Central memory CD8-positive, alpha-beta T cell (primary cell): ENCODE results near the gene RPS21.

Source experiments
- ATAC-seq: fragments of 150-1000 bp; cut with Tn5 transposase; replicated peaks from 2 replicates; pipeline ENCODE4 v1.10.0; 2022; ENCODE audit warnings: mild to moderate bottlenecking, moderate FRiP score, moderate number of reproducible peaks; ENCODE audit not compliant: poor library complexity, severe bottlenecking; ENCODE audit errors: extremely low read depth
- DNase-seq, 2 donors: peaks; one replicate each; pipeline ENCODE4 v3.0.0; 2021; ENCODE audit warnings: low spot score in 2 of 2
- H3K27ac Mint-ChIP-seq: one replicate; pipeline ENCODE4 v1.8.0; 2022; ENCODE audit warnings: low read depth, mild to moderate bottlenecking, moderate library complexity, mixed read lengths
- H3K27me3 Mint-ChIP-seq: one replicate; pipeline ENCODE4 v1.8.0; 2022; ENCODE audit warnings: mixed read lengths
- H3K36me3 Mint-ChIP-seq: one replicate; pipeline ENCODE4 v1.8.0; 2022; ENCODE audit warnings: mild to moderate bottlenecking, moderate library complexity, mixed read lengths; ENCODE audit not compliant: insufficient read depth
- H3K4me1 Mint-ChIP-seq: one replicate; pipeline ENCODE4 v1.8.0; 2022; ENCODE audit warnings: mixed read lengths
- H3K4me3 Mint-ChIP-seq: one replicate; pipeline ENCODE4 v1.8.0; 2022; ENCODE audit warnings: mild to moderate bottlenecking, moderate library complexity, mixed read lengths
- H3K9me3 Mint-ChIP-seq: one replicate; pipeline ENCODE4 v1.8.0; 2022; ENCODE audit warnings: mixed read lengths

RPS21 gene

GRCh38 chr20:62382306-62383198 lies 4.4 kb upstream of the RPS21 start:
- peaks cover 19% of the 10 kb centered on the region for H3K36me3 Mint-ChIP-seq
- ATAC-seq = peak; percentile 38
- H3K9me3 Mint-ChIP-seq = peaks cover 6% of the 10 kb centered on the region
- peak; percentile 57 to 58 for DNase-seq
- no peak overlapping the region for H3K27ac Mint-ChIP-seq
- H3K27me3 Mint-ChIP-seq = no peaks in the 10 kb centered on the region
- H3K4me1 Mint-ChIP-seq = peaks cover 22% of the 10 kb centered on the region
- H3K4me3 Mint-ChIP-seq = no peak overlapping the region

- peak overlapping the region; percentile 88 for H3K4me3 Mint-ChIP-seq
- no peaks in the 10 kb centered on the region for H3K9me3 Mint-ChIP-seq
- H3K27me3 Mint-ChIP-seq = no peaks in the 10 kb centered on the region
- DNase-seq = peak in 1 of 2 donors; percentile 29
- H3K36me3 Mint-ChIP-seq = peaks cover 25% of the 10 kb centered on the region
- ATAC-seq = peak; percentile 56
- peak overlapping the region; percentile 87 for H3K27ac Mint-ChIP-seq
- peaks cover 47% of the 10 kb centered on the region for H3K4me1 Mint-ChIP-seq
Observed at GRCh38 chr20:62387219-62387913, 463 bp downstream of the RPS21 start.

DNA sequence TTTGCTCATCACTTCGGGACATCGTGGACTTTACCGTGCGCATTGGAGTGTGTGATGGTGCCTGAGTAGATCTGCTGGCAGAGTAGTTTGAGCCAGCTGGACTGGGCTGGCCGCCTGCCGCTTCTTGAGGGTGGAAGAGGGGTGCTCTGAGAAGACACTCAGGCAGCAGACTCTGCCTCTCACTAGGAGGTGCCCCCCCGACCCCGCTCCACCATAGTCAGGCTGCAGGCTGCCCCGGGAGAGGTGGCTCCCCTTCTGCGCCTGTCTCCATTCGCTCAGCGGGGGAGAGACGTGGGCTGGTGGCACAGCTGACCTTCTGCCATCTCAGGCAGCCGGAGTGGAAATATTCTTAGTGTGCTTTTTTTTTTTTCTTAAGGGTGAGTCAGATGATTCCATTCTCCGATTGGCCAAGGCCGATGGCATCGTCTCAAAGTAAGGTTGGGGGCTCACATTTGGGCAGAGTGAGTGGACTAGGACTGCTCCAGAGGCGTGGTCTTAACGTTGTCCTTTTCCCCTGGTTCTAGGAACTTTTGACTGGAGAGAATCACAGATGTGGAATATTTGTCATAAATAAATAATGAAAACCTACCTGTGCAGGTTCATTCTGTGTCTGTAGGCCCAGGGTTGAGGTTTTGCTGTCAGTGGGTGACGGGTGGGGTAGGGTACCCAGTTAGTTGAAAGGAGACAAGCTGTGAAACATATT lies 1.2 kb downstream of the RPS21 start:
- no peaks in the 10 kb centered on the region for H3K27me3 Mint-ChIP-seq

DNA sequence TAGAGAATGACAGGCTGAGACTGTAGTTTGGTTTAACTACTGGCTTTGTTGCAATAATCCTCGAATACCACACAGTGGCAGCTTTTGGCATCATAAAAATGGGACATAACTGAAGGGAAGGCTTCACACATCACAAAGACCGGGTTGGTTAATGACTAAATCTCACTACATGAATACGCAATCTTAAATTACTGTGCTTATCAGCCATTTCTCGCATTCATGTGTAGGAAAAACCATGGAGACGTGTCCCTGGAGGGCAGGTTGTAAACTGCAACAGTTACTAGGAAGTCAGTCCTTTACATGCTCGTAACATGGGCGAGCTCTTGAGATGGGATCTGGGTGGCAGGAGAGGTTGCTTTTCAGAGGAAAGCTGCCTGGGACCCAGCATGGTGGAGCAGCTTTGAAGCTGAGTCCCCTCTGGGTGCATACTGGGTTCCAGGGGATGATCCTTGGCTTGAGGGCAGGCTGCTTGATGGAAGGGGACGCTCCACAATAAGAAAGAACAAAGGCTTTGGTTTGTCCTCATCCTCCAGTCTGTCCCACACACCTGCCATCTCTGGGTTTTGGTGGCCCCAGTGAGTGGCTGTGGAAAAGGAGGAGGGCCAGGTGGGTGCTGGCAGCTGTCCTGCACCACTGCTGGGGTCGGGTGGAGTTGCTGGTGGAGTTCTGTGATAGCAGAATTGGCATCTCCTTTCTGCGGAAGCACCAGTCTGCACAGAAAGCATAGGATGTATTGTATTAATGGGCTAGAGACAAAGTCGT lies 2.1 kb downstream of the RPS21 start:
- ATAC-seq = no peak
- no peak for DNase-seq
- H3K36me3 Mint-ChIP-seq = peaks cover 28% of the 10 kb centered on the region
- no peak overlapping the region for H3K27ac Mint-ChIP-seq
- peak overlapping the region; percentile 88 for H3K4me3 Mint-ChIP-seq
- peaks cover 42% of the 10 kb centered on the region for H3K4me1 Mint-ChIP-seq
- H3K9me3 Mint-ChIP-seq = no peaks in the 10 kb centered on the region
- H3K27me3 Mint-ChIP-seq = no peaks in the 10 kb centered on the region

More for the DNA sequence above, 1.2 kb downstream of the RPS21 start:
- Mint-ChIP-seq H3K9me3 (no peaks in the 10 kb centered on the region), H3K4me3 (peak overlapping the region; percentile 88), H3K36me3 (peaks cover 25% of the 10 kb centered on the region), H3K27ac (peak overlapping the region; percentile 87), H3K4me1 (peaks cover 42% of the 10 kb centered on the region)
- ATAC-seq (no peak), DNase-seq (no peak)

DNA sequence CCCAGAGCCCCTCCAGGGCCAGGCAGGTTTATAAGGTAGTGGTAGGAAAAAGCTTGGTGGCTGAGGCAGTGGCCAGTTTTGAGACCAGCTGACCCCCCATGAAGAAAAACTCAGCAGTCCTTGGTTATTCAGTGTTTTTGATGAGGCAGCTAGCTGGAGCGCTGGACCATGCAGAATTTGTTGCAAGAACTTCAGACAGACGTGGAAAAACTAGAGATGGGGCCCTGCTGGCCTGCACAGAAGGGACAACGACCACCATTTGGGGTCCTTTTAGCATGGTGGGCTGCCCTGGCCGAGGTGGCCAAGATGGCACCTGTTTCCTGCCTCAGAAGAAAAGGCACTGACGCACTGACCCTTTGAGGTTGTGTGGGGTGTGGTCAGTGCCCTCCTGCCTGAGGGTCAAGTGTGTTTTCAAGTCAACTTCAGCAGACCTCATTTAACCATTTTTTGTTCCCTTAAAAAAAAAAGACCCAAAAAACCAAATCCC lies 2.7 kb downstream of the RPS21 start:
- no peaks in the 10 kb centered on the region for H3K27me3 Mint-ChIP-seq
- DNase-seq = no peak
- H3K36me3 Mint-ChIP-seq = peaks cover 27% of the 10 kb centered on the region
- no peak overlapping the region for H3K4me3 Mint-ChIP-seq
- peaks cover 42% of the 10 kb centered on the region for H3K4me1 Mint-ChIP-seq
- peak overlapping the region; percentile 84 for H3K27ac Mint-ChIP-seq
- H3K9me3 Mint-ChIP-seq = no peaks in the 10 kb centered on the region
- no peak for ATAC-seq

DNA sequence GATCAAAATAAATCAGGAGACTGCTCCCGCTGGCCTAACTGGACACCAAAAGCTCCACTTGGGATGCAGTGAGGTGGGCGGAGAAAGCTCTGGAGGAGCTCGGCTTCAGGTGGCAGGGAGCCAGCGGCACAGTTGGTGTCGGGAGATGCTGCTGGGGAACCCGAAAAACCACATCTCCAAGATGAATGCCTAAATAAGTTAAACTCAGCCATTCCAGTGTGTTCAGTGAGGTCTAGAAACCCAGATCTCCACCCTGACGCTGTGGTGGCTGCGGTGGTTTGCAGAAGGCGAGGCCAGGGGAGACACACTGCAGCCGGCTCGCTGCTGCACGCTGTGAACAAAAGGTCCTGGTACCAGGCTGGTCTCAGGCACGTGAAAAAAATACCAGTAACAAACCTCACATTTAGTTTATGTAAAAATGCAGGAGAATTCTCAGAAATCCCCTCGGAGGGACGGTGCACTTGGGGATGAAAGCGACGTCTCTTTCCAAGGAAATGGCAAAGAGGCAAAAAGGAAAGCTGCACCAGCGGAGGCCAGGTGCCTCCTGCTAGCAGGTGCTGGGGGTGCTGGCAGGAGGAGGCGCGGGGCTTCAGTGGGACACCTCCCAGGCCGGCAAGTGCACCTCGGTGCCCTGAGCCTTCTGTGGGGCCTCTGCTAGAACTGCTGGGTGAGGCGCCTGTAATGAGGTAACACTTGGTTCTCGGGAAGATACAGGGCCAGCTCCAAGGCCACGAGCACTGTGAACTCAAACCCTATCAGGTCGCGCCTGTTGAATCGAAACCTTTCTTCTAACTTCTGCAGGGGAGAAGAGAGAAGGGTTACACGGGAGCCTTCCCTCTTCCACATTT lies 3.6 kb downstream of the RPS21 start:
- H3K27ac Mint-ChIP-seq = peak overlapping the region; percentile 84
- no peaks in the 10 kb centered on the region for H3K9me3 Mint-ChIP-seq
- DNase-seq (no peak), ATAC-seq (no peak)
- H3K27me3 Mint-ChIP-seq = no peaks in the 10 kb centered on the region
- H3K4me3 Mint-ChIP-seq = no peak overlapping the region
- peaks cover 27% of the 10 kb centered on the region for H3K36me3 Mint-ChIP-seq
- H3K4me1 Mint-ChIP-seq = peaks cover 35% of the 10 kb centered on the region

- no peak overlapping the region for H3K27ac Mint-ChIP-seq
Observed at GRCh38 chr20:62391165-62392076, 4.5 kb downstream of the RPS21 start.

GRCh38 chr20:62392077-62392418 lies 5.1 kb downstream of the RPS21 start:
- H3K4me3 Mint-ChIP-seq = no peak overlapping the region
- no peaks in the 10 kb centered on the region for H3K9me3 Mint-ChIP-seq
- no peaks in the 10 kb centered on the region for H3K27me3 Mint-ChIP-seq
- H3K36me3 Mint-ChIP-seq = peaks cover 21% of the 10 kb centered on the region
- H3K4me1 Mint-ChIP-seq = peaks cover 29% of the 10 kb centered on the region
- H3K27ac Mint-ChIP-seq = no peak overlapping the region
- no peak for ATAC-seq
- DNase-seq = no peak

More at GRCh38 chr20:62391165-62392076, 4.5 kb downstream of the RPS21 start:
- no peak for ATAC-seq
- no peak for DNase-seq
- H3K9me3 Mint-ChIP-seq = no peaks in the 10 kb centered on the region
- no peak overlapping the region for H3K4me3 Mint-ChIP-seq
- peaks cover 29% of the 10 kb centered on the region for H3K4me1 Mint-ChIP-seq
- H3K36me3 Mint-ChIP-seq = peaks cover 25% of the 10 kb centered on the region
- no peaks in the 10 kb centered on the region for H3K27me3 Mint-ChIP-seq

DNA sequence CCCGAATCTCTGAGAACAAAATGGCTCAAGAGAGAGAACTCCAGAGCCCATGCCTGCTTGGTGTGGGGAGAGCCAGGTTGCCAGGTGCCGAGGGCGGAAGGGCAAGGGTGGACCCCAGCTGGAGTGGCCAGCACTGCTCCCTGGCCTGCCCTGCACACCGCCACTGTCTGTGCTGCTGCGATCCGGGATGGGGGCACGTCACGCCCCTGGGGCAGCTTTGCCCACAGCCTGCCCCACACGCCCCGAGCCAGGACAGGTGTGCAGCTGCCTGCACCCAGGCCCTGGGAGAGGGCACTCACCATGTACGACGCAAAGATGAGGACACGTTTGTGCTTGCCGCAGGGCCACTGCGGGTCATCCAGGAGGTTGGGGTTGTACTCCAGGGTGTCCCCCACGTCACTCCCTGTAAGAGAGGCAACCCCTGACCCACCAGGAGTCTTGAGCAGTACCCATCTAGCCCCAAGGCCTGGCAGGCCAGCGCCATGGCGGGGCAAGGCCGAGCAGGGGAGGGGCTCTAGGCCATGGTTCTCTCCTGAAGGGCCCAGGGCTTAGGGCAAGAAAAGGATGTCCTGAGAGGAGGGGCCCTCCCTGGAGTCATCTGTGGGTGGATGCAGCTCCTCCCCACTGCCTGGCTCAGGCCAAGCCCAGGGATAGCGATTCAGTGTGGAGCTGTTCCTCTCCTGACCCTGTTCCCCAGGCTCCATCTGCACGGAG lies 5.9 kb downstream of the RPS21 start:
- Mint-ChIP-seq H3K27ac (no peak overlapping the region), H3K4me3 (no peak overlapping the region), H3K36me3 (peaks cover 17% of the 10 kb centered on the region), H3K27me3 (no peaks in the 10 kb centered on the region), H3K4me1 (peaks cover 23% of the 10 kb centered on the region), H3K9me3 (no peaks in the 10 kb centered on the region)
- DNase-seq (no peak), ATAC-seq (no peak)

DNA sequence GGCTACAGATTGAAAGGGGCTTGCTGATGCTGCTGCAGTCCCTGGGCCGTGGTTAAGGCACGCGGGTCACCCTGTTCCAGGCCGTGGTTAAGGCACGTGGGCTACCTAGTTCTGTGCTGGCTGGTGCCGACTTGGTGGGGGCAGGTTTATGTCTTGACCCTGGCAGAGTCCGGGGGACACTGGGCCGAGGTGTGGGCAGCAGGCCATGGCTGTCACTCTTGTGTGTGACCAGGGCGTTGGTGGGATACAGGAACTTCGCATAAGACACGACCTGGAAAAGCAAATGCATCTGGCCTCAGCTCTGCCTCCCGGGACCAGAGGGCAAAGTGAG lies 6.4 kb downstream of the RPS21 start:
- ATAC-seq = no peak
- Mint-ChIP-seq H3K4me3 (no peak overlapping the region), H3K27me3 (no peaks in the 10 kb centered on the region)

More for the DNA sequence above, 6.4 kb downstream of the RPS21 start:
- Mint-ChIP-seq H3K9me3 (no peaks in the 10 kb centered on the region), H3K27ac (no peak overlapping the region), H3K36me3 (peaks cover 19% of the 10 kb centered on the region), H3K4me1 (peaks cover 20% of the 10 kb centered on the region)
- DNase-seq = no peak
